HG03378 (cell line): ENCODE data around the gene GTF3C1.

Experiments used
- ATAC-seq: cut with Tn5 transposase; IDR thresholded peaks from one replicate; pipeline ENCODE4 v1.9.1; 2021; ENCODE audit warnings: mild to moderate bottlenecking, moderate library complexity; ENCODE audit not compliant: unreplicated experiment

GTF3C1 gene

GRCh38 chr16:27429330-27429871 lies 120.3 kb downstream of the GTF3C1 start:
- no peak for ATAC-seq

GRCh38 chr16:27428026-27428785 lies 121.5 kb downstream of the GTF3C1 start:
- ATAC-seq = no peak

- ATAC-seq = no peak
These were observed 122.2 kb downstream of the GTF3C1 start for GRCh38 chr16:27427538-27427937.

GRCh38 chr16:27426423-27427408 lies 123.0 kb downstream of the GTF3C1 start:
- peak; percentile 80 for ATAC-seq

- ATAC-seq = no peak
These were observed 123.8 kb downstream of the GTF3C1 start for GRCh38 chr16:27425961-27426360.

- ATAC-seq = no peak
These were observed 124.8 kb downstream of the GTF3C1 start for GRCh38 chr16:27424772-27425498.

- ATAC-seq = no peak
These were observed 127.6 kb downstream of the GTF3C1 start for GRCh38 chr16:27421961-27422740.

- no peak for ATAC-seq
These were observed 132.6 kb downstream of the GTF3C1 start for GRCh38 chr16:27417047-27417671.

- no peak for ATAC-seq
These were observed 134.8 kb downstream of the GTF3C1 start for GRCh38 chr16:27414788-27415431.

GRCh38 chr16:27413956-27414355 lies 135.8 kb downstream of the GTF3C1 start:
- no peak for ATAC-seq

- ATAC-seq = no peak
These were observed 139.0 kb downstream of the GTF3C1 start for GRCh38 chr16:27410761-27411160.
